ENCODE measurements around the gene TMEM271.

The TMEM271 gene

GRCh38 chr4:526189-526909, 49.7 kb downstream of the TMEM271 start:
- TF ChIP-seq, protein P1, sequence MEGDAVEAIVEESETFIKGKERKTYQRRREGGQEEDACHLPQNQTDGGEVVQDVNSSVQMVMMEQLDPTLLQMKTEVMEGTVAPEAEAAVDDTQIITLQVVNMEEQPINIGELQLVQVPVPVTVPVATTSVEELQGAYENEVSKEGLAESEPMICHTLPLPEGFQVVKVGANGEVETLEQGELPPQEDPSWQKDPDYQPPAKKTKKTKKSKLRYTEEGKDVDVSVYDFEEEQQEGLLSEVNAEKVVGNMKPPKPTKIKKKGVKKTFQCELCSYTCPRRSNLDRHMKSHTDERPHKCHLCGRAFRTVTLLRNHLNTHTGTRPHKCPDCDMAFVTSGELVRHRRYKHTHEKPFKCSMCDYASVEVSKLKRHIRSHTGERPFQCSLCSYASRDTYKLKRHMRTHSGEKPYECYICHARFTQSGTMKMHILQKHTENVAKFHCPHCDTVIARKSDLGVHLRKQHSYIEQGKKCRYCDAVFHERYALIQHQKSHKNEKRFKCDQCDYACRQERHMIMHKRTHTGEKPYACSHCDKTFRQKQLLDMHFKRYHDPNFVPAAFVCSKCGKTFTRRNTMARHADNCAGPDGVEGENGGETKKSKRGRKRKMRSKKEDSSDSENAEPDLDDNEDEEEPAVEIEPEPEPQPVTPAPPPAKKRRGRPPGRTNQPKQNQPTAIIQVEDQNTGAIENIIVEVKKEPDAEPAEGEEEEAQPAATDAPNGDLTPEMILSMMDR (IDR thresholded peaks at IDR 0.05), result no peak

DNA sequence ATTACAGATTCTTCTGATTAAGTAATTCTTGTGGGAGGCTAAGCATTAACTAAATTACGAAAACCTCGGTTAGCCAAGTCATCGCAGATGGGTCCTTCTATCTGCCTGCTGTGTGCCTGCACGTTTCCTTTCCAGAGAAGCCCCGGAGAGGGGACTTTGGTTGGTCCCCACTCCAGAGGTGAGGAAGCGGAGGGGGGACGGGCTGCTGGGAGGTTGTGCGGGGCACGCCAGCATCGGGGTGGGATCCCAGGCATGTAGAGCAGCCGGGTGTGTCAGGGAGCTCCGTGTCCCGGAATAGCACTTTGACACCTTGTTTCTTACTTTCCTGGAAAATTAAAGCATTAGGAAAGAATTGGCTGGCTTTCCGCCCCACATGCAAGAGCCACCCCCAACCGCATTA, 50.4 kb downstream of the TMEM271 start:
- TF ChIP-seq, protein P1 (IDR thresholded peaks at IDR 0.05), result no peak

GRCh38 chr4:524196-524595, 51.9 kb downstream of the TMEM271 start:
- TF ChIP-seq, protein P1 (IDR thresholded peaks at IDR 0.05), result no peak

All from LNCAP (cell line).